Gastrocnemius medialis (tissue), 4 donors: ENCODE measurements around the gene RNPEP. TPM values are rescaled to one million over a fixed set of nuclear protein-coding genes. Genes with fewer than 3 reads are reported as not detected.

ENCODE experiments used
- ATAC-seq, 2 donors: fragments of 150-250 bp; one replicate each; pipeline ENCODE4 v1.9.1; 2016
- DNase-seq, 2 donors: peaks; one replicate each; pipeline ENCODE4 v3.0.0-alpha.2; 2019
- H3K27ac ChIP-seq, 4 donors: fragments of 200-600 bp; sonication (generic); 1 replicate in 1 of 4; 2 replicates in 3 of 4; pipeline ENCODE4 v1.5.1; 2016 to 2018; ENCODE audit warnings: mild to moderate bottlenecking in 2 of 4, moderate library complexity in 1 of 4
- H3K27me3 ChIP-seq, 3 donors: fragments of 200-600 bp; sonication (generic) in 2 of 3; 1 replicate in 1 of 3; 2 replicates in 2 of 3; pipeline versions ENCODE4 v1.5.1 to v1.6.0; 2016 to 2019; ENCODE audit warnings: mild to moderate bottlenecking in 1 of 3, moderate library complexity in 1 of 3
- H3K36me3 ChIP-seq, 2 donors: fragments of 200-600 bp; sonication (generic) in 1 of 2; one replicate each; pipeline ENCODE4 v1.5.1; 2017 to 2018
- H3K4me1 ChIP-seq, 2 donors: fragments of 200-600 bp; sonication (generic) in 1 of 2; one replicate each; pipeline ENCODE4 v1.5.1; 2016 to 2017; ENCODE audit warnings: mild to moderate bottlenecking in 2 of 2
- H3K4me3 ChIP-seq, 4 donors: fragments of 200-600 bp; sonication (generic) in 3 of 4; 1 replicate in 1 of 4; 2 replicates in 3 of 4; pipeline ENCODE4 v1.5.1; 2016 to 2019; ENCODE audit warnings: mild to moderate bottlenecking in 2 of 4
- H3K9me3 ChIP-seq, 3 donors: fragments of 200-600 bp; sonication (generic) in 2 of 3; 1 replicate in 1 of 3; 2 replicates in 2 of 3; pipeline ENCODE4 v1.5.1; 2016 to 2019
- CTCF ChIP-seq, 5 experiments: fragments of 450-650 bp in 3 of 5; fragments of 200-600 bp in 2 of 5; sonication (generic) in 2 of 5; IDR thresholded peaks in 4 of 5; conservative IDR thresholded peaks in 1 of 5; 1 replicate in 4 of 5; 2 replicates in 1 of 5; pipeline ENCODE4 v1.5.1; 2016 to 2019; ENCODE audit warnings: antibody characterized with exemption in 5 of 5, mild to moderate bottlenecking in 3 of 5, moderate library complexity in 3 of 5
- POLR2A ChIP-seq, 2 donors: fragments of 450-650 bp; IDR thresholded peaks; one replicate each; pipeline ENCODE4 v1.6.1; 2017; ENCODE audit warnings: antibody characterized with exemption in 2 of 2, mild to moderate bottlenecking in 2 of 2, moderate library complexity in 2 of 2
- in situ Hi-C, 4 donors: fragments of 200-750 bp; cut with MboI; loops; one replicate each; pipeline versions ENCODE4 v1.15.0 to v1.8.0; 2017; ENCODE audit warnings: low sequenced_read_pairs in 4 of 4
- intact Hi-C: fragments of 100-400 bp; cut with DNase I; formaldehyde crosslinking; loops from one replicate; pipeline ENCODE4 v1.15.1; 2023; ENCODE audit warnings: low total_unique reads
- total RNA-seq, 4 donors: library from RNA; depleted of rRNA; stranded (reverse); fragments of >200 nt; gene quantifications; one replicate each; pipeline versions ENCODE4 v1.1.0 to v1.2.3, GENCODE V29; 2016

Gene RNPEP
- total RNA-seq, 4 donors from 2014 or later: 11.1 to 24.9 (median 21.2) TPM

DNA sequence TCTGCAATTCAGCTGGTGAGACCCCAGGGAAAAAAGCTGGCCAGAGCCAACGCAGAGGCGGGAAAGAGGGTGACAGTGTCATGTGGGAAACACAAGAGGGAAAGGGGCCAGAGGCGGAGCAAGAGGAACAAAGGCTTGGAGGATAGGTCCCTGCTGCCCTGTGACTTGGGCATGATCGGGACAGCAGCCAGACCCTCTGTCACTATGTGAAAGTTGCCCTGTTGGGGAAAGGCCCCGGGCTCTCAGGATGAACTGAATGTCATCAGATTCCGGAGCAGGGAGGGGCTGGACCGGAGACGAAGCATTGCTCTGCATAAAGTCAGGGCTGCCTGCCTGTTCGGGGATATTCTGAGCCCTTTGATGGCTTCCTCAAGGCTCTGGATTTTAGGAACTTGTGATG, 22.3 kb downstream of the RNPEP start:
- no peaks in the 10 kb centered on the region for H3K27me3 ChIP-seq
- intact Hi-C loops: no loop called here
- H3K36me3 ChIP-seq: peaks cover 0 to 59% of the 10 kb centered on the region in 2 donors
- ATAC-seq: no peak
- TF ChIP-seq POLR2A (IDR thresholded peaks at IDR 0.05) (no peak), CTCF (IDR thresholded peaks at IDR 0.05 in 4 of 5, conservative IDR thresholded peaks at IDR 0.05 in 1 of 5) (no peak)
- DNase-seq: no peak
- H3K4me1 ChIP-seq: no peaks in the 10 kb centered on the region
- H3K4me3 ChIP-seq: no peak overlapping the region
- H3K27ac ChIP-seq: no peak overlapping the region
- in situ Hi-C loops: loop anchor here in 1 of 4 donors (5.0 kb wide), 1 partner anchor 113 kb away; no protein-coding TSS in a partner anchor
- no peaks in the 10 kb centered on the region for H3K9me3 ChIP-seq

- no peak for ATAC-seq
- H3K36me3 ChIP-seq: peaks cover 0 to 46% of the 10 kb centered on the region in 2 donors
- in situ Hi-C loops: loop anchor here in 1 of 4 donors (5.0 kb wide), 1 partner anchor 111 kb away; no protein-coding TSS in a partner anchor
Observed at GRCh38 chr1:202005958-202006357, 23.5 kb downstream of the RNPEP start.

GRCh38 chr1:202007304-202007703, 24.9 kb downstream of the RNPEP start:
- intact Hi-C loops (no loop called here), in situ Hi-C loops (loop anchor here in 1 of 4 donors (5.0 kb wide), 1 partner anchor 110 kb away; no protein-coding TSS in a partner anchor)
- Histone ChIP-seq H3K4me1 (no peaks in the 10 kb centered on the region), H3K36me3 (peaks cover 0 to 37% of the 10 kb centered on the region in 2 donors), H3K9me3 (no peaks in the 10 kb centered on the region), H3K27me3 (no peaks in the 10 kb centered on the region), H3K4me3 (no peak overlapping the region), H3K27ac (no peak overlapping the region)
- DNase-seq: no peak
- no peak for ATAC-seq
- no peak for TF ChIP-seq CTCF (IDR thresholded peaks at IDR 0.05 in 4 of 5, conservative IDR thresholded peaks at IDR 0.05 in 1 of 5)
- no peak for TF ChIP-seq POLR2A (IDR thresholded peaks at IDR 0.05)

More at GRCh38 chr1:202005958-202006357, 23.5 kb downstream of the RNPEP start:
- no peak for DNase-seq
- Histone ChIP-seq H3K27me3 (no peaks in the 10 kb centered on the region), H3K27ac (no peak overlapping the region), H3K4me3 (no peak overlapping the region), H3K9me3 (no peaks in the 10 kb centered on the region), H3K4me1 (no peaks in the 10 kb centered on the region)
- peak in 1 of 5 experiments; percentile 13 for TF ChIP-seq CTCF (IDR thresholded peaks at IDR 0.05 in 4 of 5, conservative IDR thresholded peaks at IDR 0.05 in 1 of 5)
- TF ChIP-seq POLR2A (IDR thresholded peaks at IDR 0.05): no peak
- intact Hi-C loops: no loop called here

GRCh38 chr1:202007805-202008489, 25.5 kb downstream of the RNPEP start:
- intact Hi-C loops: no loop called here
- Histone ChIP-seq H3K27ac (no peak overlapping the region), H3K4me3 (no peak overlapping the region), H3K4me1 (no peaks in the 10 kb centered on the region), H3K27me3 (no peaks in the 10 kb centered on the region), H3K36me3 (peaks cover 0 to 31% of the 10 kb centered on the region in 2 donors), H3K9me3 (no peaks in the 10 kb centered on the region)
- in situ Hi-C loops: loop anchor here in 1 of 4 donors (5.0 kb wide), 1 partner anchor 109 kb away; no protein-coding TSS in a partner anchor
- no peak for DNase-seq
- no peak for ATAC-seq
- no peak for TF ChIP-seq POLR2A (IDR thresholded peaks at IDR 0.05)
- TF ChIP-seq CTCF (IDR thresholded peaks at IDR 0.05 in 4 of 5, conservative IDR thresholded peaks at IDR 0.05 in 1 of 5): no peak
